ENCODE data around the gene MED25.

Gene MED25

DNA sequence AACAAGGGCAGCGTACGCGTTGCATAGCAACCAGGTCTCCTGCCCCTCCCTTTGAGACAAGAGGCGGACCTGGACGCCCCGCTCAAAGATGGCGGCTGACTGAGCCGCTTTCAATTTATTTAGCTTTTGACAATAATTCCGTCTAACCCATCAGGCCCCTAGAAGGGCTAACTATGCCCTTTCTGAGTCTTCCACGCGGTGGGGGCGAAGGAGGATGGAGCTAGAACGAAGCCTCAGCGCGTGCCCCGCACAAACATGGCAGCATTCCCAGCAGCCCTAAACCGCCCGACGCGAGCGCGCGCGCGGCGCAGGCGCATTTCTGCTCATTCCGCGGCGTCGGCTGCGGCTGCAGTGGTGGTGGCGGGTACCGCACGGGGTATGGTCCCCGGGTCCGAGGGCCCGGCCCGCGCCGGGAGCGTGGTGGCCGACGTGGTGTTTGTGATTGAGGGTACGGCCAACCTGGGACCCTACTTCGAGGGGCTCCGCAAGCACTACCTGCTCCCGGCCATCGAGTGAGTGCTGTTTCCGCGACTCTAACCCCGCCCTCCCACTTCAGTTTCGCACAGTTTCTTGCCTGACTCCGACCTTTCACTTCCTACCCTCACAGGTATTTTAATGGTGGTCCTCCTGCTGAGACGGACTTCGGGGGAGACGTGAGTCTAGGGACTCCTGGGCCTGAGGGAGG lies at the start of gene MED25:
TSS of gene MED25 (plus strand) at position 326 of the 685 bp plus-strand sequence. CDS start at position 379, 53 bp downstream.
- peak; percentile 88 for DNase-seq
- peak; percentile 77 for ATAC-seq

GRCh38 chr19:49770529-49770928 lies 47.6 kb upstream of the MED25 start:
- ATAC-seq (no peak), DNase-seq (no peak)

- no peak for ATAC-seq
- no peak for DNase-seq
Measured at GRCh38 chr19:49771674-49772139, 46.4 kb upstream of the MED25 start.

GRCh38 chr19:49772850-49773432 lies 45.1 kb upstream of the MED25 start:
- no peak for ATAC-seq
- DNase-seq, result no peak

DNA sequence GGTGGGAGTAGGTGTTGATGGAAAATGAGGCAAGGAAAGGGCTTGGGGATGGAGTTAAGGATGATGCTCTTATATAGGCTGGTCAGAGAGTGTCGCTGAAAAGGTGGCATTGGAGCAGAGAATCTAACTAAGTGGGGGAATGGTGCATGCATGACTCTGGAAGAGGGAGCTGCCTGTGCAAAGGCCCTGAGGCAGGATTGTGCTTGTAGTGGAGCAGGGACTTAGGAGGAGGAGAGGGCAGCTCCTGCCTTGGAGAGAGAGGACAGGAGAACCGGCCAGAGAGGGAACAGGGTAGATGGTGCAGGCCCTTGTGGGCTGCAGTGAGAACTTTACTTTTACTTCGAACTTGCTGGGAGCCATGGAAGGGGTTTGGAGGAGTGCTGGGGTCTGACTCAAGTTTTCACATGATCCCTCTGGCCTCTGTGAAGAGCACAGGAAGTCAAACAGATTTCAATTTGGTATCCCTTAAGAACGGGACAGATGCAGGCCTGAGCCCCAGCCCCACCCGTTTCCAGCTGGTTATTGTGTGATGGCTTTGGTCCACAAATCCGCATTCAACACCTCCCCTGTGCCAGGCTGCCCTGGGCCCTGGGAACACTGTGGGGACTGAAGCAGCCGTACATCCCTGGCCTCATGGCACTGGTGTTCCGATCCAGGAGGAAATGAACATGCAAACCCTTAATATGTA lies 44.3 kb upstream of the MED25 start:
- no peak for DNase-seq
- ATAC-seq, result no peak

DNA sequence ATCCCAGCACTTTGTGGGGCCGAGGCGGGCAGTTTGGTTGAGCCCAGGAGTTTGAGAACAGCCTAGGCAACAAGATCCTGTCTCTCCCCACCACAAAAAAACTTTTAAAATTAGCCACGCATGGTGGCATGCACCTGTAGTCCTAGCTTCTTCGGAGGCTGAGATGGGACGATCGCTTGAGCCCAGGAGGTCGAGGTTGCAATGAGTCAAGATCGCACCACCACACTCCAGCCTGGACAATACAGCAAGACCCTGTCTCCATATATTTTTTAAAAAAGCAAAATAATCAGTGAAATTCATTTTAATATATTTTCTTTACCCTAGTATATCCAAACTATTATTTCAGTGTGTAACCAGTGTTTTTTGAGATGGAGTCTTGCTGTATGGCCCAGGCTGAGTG lies 43.1 kb upstream of the MED25 start:
- DNase-seq (no peak), ATAC-seq (no peak)

DNA sequence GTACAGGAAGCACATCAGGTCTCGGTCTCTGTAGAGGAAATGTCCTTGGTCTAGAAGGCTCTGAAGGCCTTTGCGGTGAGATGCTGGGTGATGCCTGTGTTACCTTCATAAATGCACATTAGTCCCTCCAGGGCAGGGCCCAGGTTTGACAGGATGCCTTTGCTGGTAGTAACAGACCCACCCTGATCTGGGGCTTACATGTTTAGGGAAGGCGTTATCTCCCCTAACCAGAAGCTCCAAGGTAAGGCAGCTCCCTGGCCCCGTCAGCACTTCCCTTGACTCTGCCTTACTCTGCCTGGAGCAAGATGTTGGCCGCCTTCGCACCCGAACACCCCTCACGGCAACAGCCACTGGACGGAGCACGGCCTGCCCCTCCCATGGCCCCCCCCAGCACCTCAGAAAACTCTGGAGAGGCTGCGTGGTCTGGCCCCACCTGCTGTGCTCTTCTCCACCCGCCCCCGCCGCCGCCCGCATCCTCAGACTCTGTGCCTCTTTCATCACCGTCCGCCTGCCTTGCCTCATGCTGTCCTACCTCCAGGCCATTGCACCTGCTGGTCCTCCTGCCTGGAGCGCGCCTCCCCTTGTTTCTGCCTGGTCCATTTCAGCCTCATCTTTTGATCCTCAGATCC lies 42.2 kb upstream of the MED25 start:
- no peak for ATAC-seq
- DNase-seq, result no peak

- DNase-seq, result no peak
- ATAC-seq, result no peak
Measured at GRCh38 chr19:49776371-49776764, 41.7 kb upstream of the MED25 start.

DNA sequence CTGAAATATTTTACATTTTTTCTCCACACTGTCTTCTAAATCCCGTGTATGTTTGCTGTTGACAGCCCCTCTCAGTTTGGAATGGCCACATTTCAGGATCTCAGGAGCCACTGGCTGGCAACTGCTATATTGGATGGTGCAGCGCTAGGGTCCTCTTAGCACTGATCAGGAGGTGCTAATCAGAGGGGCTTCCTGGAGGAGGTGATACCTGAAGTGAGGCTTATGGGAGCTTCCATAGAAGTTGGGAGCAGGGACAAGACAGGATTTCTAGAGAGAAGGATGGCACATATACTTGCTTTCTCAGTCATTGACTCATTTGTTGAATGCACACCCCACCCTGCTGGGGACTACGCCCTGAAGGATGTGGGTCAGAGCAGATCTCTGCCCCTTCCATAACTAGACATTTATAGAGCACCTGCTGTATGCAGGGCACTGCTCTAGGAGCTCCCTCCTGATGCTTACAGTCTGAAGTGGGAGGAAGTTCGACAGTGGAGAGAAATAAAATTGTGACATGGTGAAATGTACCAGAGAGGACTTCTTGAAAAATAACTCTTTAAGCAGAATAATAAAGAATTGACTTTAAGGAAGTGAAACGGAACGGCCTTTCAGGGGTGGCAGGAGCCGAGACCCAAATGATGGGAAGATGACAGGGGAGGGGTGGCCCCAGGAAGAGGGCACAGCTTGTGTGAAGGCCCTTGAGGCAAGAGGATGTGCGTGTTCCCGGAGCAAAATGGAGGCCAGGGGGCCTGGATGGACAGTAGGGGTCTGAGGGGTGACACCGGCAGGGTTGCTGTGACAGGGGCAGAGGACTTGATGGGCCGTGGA lies 38.1 kb upstream of the MED25 start:
- DNase-seq (no peak), ATAC-seq (no peak)

- ATAC-seq (no peak), DNase-seq (no peak)
Measured at GRCh38 chr19:49780861-49781260, 37.2 kb upstream of the MED25 start.

DNA sequence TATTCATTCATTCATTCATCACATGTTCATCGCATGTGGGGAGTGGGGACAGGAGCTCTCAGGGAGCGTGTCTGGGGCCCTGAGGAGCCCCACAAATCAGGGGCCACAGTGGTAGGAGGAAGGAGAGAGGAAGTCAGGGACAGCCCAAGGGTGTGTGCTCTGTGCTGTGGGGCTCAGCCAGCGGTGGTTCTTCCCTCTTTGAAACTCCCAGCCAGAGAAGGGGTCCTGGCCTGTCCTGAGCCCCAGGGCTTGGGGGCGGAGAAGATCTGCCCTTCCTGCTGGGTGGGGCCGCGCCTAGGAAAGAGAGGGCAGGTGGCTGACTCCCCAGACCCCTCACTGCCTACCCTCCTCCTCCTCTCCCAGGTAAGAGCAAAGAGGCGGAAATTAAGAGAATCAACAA lies 36.7 kb upstream of the MED25 start:
- no peak for ATAC-seq
- DNase-seq, result no peak

DNA sequence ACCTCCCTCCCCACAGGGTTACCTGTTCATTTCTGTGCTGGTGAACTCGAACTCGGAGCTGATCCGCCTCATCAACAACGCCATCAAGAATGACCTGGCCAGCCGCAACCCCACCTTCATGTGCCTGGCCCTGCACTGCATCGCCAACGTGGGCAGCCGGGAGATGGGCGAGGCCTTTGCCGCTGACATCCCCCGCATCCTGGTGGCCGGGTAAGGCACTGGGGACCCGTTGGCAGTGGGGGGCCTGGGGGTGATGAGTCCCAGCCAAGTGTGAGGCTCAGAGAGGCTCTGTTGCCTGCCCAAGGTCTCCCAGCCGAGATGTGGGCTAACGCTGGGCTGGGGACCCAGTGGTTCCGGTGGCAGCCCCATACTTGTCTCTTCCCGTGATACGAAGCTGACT lies 35.6 kb upstream of the MED25 start:
- ATAC-seq (no peak), DNase-seq (no peak)

DNA sequence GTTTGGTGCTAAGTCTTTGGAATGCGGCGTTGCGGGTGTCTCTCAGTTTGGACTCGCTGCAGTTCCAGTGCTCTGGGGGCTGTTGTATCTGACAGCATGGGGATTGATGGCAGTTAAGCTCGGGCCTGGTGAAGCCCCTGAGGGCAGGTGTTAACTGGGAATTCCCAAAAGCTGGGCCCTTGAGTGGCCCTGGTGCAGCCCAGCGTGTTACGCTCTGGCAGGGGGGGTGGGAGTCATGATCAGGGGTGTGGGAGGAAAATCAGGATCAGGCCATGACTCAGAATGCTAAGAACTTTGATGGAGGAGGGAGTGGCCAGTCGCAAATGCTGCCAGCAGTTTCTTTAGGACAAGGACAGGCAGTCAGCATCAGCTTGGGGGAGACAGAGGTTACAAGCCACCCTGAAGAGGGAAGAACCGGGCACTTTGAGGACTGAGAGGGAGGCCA lies 31.7 kb upstream of the MED25 start:
- no peak for DNase-seq
- no peak for ATAC-seq

DNA sequence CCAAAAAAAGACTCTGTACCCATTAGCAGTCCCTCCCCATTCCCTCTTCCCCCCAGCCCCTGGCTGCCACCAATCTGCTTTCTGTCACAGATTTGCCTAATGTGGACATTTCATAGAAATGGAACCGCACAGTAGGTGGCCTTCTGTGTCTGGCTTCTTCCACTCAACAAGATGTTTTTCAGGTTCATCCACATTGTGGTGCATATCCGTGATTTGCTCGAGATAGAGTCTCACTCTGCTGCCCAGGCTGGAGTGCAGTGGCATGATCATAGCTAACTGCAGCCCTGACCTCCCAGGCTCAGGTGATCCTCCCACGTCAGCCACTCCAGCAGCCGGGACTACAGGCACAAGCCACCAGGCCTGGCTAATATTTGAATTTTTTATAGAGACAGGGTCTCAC lies 30.3 kb upstream of the MED25 start:
- DNase-seq (no peak), ATAC-seq (no peak)

DNA sequence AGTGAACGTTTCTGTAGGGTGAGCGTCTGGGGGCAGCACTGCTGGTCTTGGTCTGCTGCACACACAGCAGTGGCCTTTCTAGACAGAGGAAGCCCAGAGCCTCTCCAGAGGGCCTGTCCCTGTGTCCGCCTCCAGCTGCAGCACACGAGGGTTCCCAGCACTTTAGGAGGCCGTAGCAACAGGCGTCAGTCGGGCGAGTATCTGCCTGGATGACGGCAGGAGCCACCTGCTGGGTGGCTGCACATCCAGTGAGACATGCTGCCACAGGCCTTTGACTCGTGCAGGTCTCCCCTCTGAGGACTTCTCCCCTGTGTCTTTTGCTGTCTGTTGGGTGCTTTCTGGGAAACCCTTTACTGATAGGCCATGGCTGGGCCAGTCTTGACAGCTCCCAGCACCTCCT lies 29.2 kb upstream of the MED25 start:
- ATAC-seq (no peak), DNase-seq (no peak)

- ATAC-seq, result no peak
Measured at GRCh38 chr19:49790866-49791265, 27.2 kb upstream of the MED25 start.

DNA sequence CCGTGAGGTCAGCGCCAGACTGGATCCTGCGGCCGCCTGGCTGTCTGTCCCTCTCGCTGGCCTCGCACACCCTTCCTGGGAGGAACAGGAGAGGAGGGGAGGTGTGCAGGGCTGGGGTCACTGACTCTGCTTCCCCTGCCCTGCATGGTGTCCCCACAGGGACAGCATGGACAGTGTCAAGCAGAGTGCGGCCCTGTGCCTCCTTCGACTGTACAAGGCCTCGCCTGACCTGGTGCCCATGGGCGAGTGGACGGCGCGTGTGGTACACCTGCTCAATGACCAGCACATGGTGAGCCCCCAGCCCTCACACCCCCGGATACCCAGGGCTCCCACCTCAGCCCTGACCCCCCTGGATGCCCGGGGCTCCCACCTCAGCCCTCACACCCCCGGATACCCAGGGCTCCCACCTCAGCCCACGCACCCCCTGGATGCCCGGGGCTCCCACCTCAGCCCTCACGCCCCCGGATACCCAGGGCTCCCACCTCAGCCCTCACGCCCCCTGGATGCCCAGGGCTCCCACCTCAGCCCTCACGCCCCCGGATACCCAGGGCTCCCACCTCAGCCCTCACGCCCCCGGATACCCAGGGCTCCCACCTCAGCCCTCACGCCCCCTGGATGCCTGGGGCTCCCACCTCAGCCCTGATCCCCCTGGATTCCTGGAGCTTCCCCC lies 26.2 kb upstream of the MED25 start:
- ATAC-seq, result no peak
- DNase-seq, result no peak

More at GRCh38 chr19:49790866-49791265, 27.2 kb upstream of the MED25 start:
- no peak for DNase-seq

DNA sequence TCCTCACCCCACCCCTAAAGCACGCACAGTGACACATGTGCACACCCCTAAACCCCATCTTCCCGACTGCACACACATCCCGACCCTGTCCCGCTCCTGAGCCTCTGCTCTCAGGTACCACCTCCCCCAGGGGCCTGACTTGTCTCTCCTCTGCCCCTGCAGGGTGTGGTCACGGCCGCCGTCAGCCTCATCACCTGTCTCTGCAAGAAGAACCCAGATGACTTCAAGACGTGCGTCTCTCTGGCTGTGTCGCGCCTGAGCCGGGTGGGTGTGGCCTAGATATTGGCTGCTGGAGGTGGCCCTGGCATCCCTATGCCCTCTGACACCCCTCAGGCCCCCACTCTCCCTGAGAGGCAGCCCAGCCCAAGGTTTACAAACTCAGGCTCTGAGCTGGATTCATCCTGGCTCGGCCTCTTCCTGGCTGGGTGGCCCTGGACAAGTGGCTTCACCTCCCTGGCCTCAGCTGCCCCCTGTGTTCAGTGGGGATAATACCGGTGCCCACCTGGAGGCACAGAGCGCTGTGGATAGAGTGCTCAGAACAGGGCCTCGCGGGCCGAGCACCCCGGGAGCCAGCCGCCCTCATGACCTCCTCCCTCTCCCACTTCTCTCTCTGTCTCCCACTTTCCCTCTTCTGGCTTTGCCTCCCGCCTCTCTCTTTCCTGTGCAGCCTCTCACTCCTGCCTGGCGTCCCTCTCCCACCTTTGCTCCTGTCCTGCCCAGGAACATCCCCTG lies 25.1 kb upstream of the MED25 start:
- ATAC-seq, result no peak
- DNase-seq, result no peak

DNA sequence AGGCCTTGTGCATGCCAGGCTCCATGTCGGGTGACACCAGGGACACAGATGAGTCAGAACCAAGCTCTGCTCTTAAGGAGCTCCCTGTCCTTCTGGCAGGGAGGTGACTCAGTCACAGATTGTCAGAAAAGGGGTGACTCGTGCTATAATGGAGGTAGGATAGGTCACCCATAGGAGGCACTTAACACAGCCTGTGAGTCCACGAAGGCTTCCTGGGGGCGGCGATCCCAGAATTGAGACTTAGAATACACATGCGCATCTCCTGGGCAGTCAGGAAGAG lies 24.6 kb upstream of the MED25 start:
- DNase-seq (peak; percentile 26), ATAC-seq (peak; percentile 96)

GRCh38 chr19:49795615-49796014 lies 22.5 kb upstream of the MED25 start:
- ATAC-seq (no peak), DNase-seq (no peak)

- ATAC-seq, result no peak
Measured at GRCh38 chr19:49798574-49798973, 19.5 kb upstream of the MED25 start.

More at GRCh38 chr19:49798574-49798973, 19.5 kb upstream of the MED25 start:
- DNase-seq, result no peak
